Left forelimb (tissue), 1 donor: ENCODE data around the gene MISP3.

Experiments used
- DNase-seq: peaks from one replicate; pipeline ENCODE4 v3.0.0-alpha.2; 2018; ENCODE audit warnings: low spot score

Gene MISP3

DNA sequence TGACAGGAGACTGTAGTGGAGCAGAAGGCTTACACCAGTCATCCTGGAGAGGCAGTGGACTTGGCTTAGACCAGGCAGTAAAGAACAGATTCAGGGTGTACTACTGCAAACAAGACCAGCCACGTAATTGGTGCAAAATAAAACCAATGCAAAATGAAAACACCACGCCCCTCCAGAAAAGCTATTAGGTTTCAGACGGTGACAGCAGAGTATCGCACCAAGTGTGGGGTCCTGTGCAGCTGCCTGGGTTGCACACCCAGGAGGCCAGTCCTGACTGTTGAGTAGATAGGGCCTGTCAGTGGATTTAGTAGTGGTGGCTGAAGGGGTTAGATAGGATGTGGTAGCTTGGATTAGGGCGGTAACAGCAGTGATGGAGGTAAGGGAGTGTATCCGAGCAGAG lies 50.3 kb downstream of the MISP3 start:
- no peak for DNase-seq
